NCI-H2171 (cell line): ENCODE results near the gene TMEM135.
"Not testable (repeated sequence)": the region's sequence is repeated elsewhere in the genome, so short reads cannot be mapped to it uniquely, and the experiment has no call there.

Source experiments
- DNase-seq: peaks from one replicate; lab custom pipeline; 2025; lab: John Stamatoyannopoulos, UW

The TMEM135 gene

GRCh38 chr11:87141980-87142514, 104.3 kb downstream of the TMEM135 start:
- no peak for DNase-seq

GRCh38 chr11:87142594-87142993, 104.9 kb downstream of the TMEM135 start:
- DNase-seq: no peak

- DNase-seq: no peak
Measured at GRCh38 chr11:87143641-87144040, 105.9 kb downstream of the TMEM135 start.

GRCh38 chr11:87144252-87144651, 106.5 kb downstream of the TMEM135 start:
- DNase-seq: no peak

- DNase-seq: no peak
Measured at GRCh38 chr11:87148749-87149148, 111.0 kb downstream of the TMEM135 start.

GRCh38 chr11:87149782-87150181, 112.0 kb downstream of the TMEM135 start:
- DNase-seq: not testable (repeated sequence)

- DNase-seq: no peak
Measured at GRCh38 chr11:87150936-87151335, 113.2 kb downstream of the TMEM135 start.

- no peak for DNase-seq
Measured at GRCh38 chr11:87154246-87154645, 116.5 kb downstream of the TMEM135 start.

DNA sequence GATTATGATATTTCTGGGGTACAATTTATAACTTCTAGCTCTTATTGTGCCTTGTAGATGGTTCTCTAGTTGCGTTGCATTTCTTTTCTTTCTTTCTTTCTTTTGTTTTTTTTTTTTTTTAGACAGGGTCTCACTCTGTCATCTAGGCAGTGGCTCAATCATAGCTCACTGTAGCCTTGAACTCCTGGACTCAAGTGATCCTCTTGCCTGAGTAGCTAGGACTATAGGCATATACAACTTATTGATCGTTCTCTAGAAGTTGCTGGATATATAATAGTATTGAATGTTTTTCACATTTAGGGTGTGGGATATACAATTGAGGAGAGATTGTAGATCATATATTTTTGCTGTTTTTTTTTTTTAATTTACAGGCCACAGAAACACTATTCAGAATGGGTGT, 119.2 kb downstream of the TMEM135 start:
- no peak for DNase-seq

- DNase-seq: not testable (repeated sequence)
Measured at GRCh38 chr11:87169076-87169475, 131.3 kb downstream of the TMEM135 start.

- no peak for DNase-seq
Measured at GRCh38 chr11:87173185-87174039, 135.7 kb downstream of the TMEM135 start.

GRCh38 chr11:87174870-87175269, 137.1 kb downstream of the TMEM135 start:
- no peak for DNase-seq

DNA sequence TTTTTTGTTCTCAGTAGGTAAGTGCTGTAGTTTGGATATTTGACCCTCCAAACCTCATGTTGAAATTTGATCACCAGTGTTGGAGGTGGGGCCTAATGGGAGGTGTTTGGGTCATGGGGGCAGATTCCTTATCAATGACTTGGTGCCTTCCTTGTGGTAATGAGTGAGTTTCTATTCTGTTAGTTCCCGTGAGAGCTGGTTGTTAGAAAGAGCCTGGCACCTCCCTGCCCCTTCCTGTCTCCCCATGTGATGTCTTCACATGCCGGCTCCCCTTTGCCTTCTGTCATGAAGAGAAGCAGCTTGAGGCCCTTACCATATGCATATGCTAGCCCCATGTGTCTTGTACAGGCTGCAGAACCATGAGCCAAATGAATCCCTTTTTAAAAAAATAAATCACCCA, 138.3 kb downstream of the TMEM135 start:
- no peak for DNase-seq

DNA sequence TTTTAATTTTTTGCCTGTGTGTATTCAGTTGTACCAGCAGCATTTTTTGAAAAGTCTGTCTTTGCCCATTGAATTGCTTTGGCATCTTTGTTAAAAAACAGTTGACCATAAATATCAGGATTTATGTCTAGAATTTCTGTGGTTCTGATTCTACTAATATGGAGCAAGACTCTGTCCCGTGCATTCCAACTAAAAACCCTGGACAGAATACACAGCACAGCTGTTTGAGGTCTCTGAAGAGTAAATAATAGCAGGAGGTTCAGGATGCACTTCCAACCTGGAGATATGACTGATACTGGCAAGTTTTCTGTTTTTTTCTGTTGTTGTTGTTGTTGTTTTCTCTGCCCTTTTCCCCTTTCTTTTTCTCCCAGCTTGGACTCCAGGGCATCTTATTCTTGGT, 141.9 kb downstream of the TMEM135 start:
- no peak for DNase-seq

- no peak for DNase-seq
Measured at GRCh38 chr11:87180742-87181141, 143.0 kb downstream of the TMEM135 start.

DNA sequence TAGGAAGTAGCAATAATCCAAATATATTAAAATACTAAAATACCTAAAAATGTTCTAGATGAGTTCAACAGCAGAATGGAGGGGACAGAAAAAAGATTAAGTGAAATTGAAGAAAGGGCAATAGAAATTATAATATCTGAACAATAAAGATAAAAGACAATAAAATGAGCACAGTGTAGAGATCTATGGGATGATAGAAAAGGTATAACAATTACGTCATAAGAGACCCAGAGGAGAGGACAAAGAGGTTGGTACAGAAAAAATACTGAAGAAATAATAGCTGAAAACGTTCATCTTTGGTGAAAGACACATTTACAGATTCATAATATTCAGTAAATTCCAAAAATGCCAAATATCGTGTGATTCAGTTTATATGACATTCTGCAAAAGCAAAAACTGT, 143.4 kb downstream of the TMEM135 start:
- no peak for DNase-seq

GRCh38 chr11:87185228-87185627, 147.5 kb downstream of the TMEM135 start:
- DNase-seq: no peak

GRCh38 chr11:87187076-87187475, 149.3 kb downstream of the TMEM135 start:
- no peak for DNase-seq

DNA sequence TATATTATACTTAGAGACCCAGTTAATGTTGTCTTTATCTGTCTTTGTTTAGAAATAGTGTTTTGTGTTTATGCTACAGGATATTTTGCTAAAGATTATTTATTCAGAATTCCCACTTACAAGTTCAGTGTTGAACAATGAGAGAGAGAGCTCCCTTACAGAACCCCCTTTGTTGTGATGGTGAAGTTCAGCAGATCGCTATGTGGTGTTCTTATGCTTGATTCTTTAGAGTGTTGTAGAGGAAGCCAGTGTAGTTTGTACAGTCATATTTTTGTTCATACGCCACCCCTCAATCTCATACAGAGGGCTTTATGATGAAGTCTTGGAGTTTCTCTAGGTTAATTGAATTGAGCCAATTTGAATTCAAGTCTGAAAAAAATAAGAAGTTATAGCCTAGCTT, 150.2 kb downstream of the TMEM135 start:
- DNase-seq: no peak

DNA sequence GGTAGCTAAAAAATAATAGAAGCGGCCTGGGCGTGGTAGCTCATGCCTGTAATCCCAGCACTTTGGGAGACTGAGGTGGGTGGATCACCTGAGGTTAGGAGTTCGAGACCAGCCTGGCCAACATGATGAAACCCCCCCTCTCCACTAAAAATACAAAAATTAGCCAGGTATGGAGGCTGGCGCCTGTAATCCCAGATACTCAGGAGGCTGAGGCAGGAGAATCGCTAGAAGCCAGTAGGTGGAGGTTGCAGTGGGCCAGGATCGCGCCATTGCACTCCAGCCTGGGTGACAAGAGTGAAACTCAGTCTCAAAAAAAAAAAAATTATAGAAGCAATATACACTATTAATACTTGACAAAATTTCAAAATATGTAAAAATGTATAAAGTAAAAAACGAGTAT, 150.7 kb downstream of the TMEM135 start:
- DNase-seq: not testable (repeated sequence)

GRCh38 chr11:87188921-87189320, 151.2 kb downstream of the TMEM135 start:
- not testable (repeated sequence) for DNase-seq

- DNase-seq: no peak
Measured at GRCh38 chr11:87190071-87190470, 152.3 kb downstream of the TMEM135 start.

- DNase-seq: no peak
Measured at GRCh38 chr11:87193756-87194470, 156.2 kb downstream of the TMEM135 start.
